ENCODE results near the gene CTDSP2.

GRCh38 chr12:57838594-57839302 lies 7.8 kb downstream of the CTDSP2 start:
- TF ChIP-seq CTCF (IDR thresholded peaks at IDR 0.05) (no peak), FOSL2 (IDR thresholded peaks at IDR 0.05; ENCODE audit: borderline replicate concordance, low read depth) (no peak), GATA2 (CRISPR knock-in tag; IDR thresholded peaks at IDR 0.05) (no peak)
- TF ChIP-seq, protein P1, sequence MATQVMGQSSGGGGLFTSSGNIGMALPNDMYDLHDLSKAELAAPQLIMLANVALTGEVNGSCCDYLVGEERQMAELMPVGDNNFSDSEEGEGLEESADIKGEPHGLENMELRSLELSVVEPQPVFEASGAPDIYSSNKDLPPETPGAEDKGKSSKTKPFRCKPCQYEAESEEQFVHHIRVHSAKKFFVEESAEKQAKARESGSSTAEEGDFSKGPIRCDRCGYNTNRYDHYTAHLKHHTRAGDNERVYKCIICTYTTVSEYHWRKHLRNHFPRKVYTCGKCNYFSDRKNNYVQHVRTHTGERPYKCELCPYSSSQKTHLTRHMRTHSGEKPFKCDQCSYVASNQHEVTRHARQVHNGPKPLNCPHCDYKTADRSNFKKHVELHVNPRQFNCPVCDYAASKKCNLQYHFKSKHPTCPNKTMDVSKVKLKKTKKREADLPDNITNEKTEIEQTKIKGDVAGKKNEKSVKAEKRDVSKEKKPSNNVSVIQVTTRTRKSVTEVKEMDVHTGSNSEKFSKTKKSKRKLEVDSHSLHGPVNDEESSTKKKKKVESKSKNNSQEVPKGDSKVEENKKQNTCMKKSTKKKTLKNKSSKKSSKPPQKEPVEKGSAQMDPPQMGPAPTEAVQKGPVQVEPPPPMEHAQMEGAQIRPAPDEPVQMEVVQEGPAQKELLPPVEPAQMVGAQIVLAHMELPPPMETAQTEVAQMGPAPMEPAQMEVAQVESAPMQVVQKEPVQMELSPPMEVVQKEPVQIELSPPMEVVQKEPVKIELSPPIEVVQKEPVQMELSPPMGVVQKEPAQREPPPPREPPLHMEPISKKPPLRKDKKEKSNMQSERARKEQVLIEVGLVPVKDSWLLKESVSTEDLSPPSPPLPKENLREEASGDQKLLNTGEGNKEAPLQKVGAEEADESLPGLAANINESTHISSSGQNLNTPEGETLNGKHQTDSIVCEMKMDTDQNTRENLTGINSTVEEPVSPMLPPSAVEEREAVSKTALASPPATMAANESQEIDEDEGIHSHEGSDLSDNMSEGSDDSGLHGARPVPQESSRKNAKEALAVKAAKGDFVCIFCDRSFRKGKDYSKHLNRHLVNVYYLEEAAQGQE (IDR thresholded peaks at IDR 0.05; ENCODE audit: low read depth, low read length), result no peak
